ENCODE data around the gene TRIM5. TPM values are rescaled to one million over a fixed set of nuclear protein-coding genes. Genes with fewer than 3 reads are reported as not detected.

TRIM5 gene
- total and polyA plus RNA-seq, 10 of the 15 experiments (the other 5 are each of a cell fraction or from before 2014, with no cell fraction given), result 20.0 to 59.7 (median 31.8) TPM

GRCh38 chr11:5631969-5632635, 52.8 kb downstream of the TRIM5 start (continued):
- TF ChIP-seq SMAD1 (IDR thresholded peaks at IDR 0.05; ENCODE audit: low read depth, partially characterized antibody) (no peak), SMARCA5 (IDR thresholded peaks at IDR 0.05) (no peak; the same call in 1 of the 2 replicates), JUNB (IDR thresholded peaks at IDR 0.05) (no peak), ZNF207 (IDR thresholded peaks at IDR 0.05; ENCODE audit: borderline replicate concordance) (no peak), SMC3 (IDR thresholded peaks at IDR 0.05; ENCODE audit: borderline replicate concordance, low read length) (no peak), TAF1 (IDR thresholded peaks at IDR 0.05; ENCODE audit: borderline replicate concordance, low read depth, low read length) (peak; percentile 63; the same call in 1 of the 2 replicates), ZNF217 (IDR thresholded peaks at IDR 0.05) (no peak), STAT3 (IDR thresholded peaks at IDR 0.05; ENCODE audit: low read depth, low read length) (no peak), NR2C2 (IDR thresholded peaks at IDR 0.05; ENCODE audit: borderline replicate concordance, control insufficient read depth, insufficient read length, low read depth) (no peak), MLLT1 (IDR thresholded peaks at IDR 0.05) (no peak), MTA2 (IDR thresholded peaks at IDR 0.05; ENCODE audit: low read depth) (peak; percentile 91), MEF2A (IDR thresholded peaks at IDR 0.05; ENCODE audit: insufficient read depth, low read depth, low read length) (no peak), SUZ12 (IDR thresholded peaks at IDR 0.05; ENCODE audit: unreplicated experiment) (no peak), RUNX3 (IDR thresholded peaks at IDR 0.05; ENCODE audit: low read length) (peak; percentile 53), ATF3 (IDR thresholded peaks at IDR 0.05; ENCODE audit: borderline replicate concordance, extremely low read depth, low read depth, low read length) (no peak), NR2C1 (IDR thresholded peaks at IDR 0.05) (no peak), CEBPZ (IDR thresholded peaks at IDR 0.05; ENCODE audit: low read depth, low read length) (no peak), SMAD5 (IDR thresholded peaks at IDR 0.05; ENCODE audit: low read depth) (no peak), ZNF24 (IDR thresholded peaks at IDR 0.05) (peak; percentile 69), EGR1 (IDR thresholded peaks at IDR 0.05; ENCODE audit: borderline replicate concordance in 1 of 2, low read depth in 2 of 2, low read length in 2 of 2) (no peak), NFYB (IDR thresholded peaks at IDR 0.05; ENCODE audit: insufficient read depth, low read depth, low read length) (no peak), TCF7 (IDR thresholded peaks at IDR 0.05; ENCODE audit: borderline replicate concordance) (peak; percentile 73), PAX5 (IDR thresholded peaks at IDR 0.05; ENCODE audit: borderline replicate concordance, low read depth, low read length) (no peak), ZBTB4 (CRISPR knock-in tag; IDR thresholded peaks at IDR 0.05) (no peak)
